GM21576 (cell line): ENCODE results near the gene CDK14.
A peak's percentile ranks its signal among the peaks of the same experiment; 100 is the strongest.

Experiments used
- ATAC-seq: cut with Tn5 transposase; IDR thresholded peaks from one replicate; pipeline ENCODE4 v1.9.1; 2021; ENCODE audit warnings: mild to moderate bottlenecking, moderate library complexity; ENCODE audit not compliant: unreplicated experiment

The CDK14 gene

DNA sequence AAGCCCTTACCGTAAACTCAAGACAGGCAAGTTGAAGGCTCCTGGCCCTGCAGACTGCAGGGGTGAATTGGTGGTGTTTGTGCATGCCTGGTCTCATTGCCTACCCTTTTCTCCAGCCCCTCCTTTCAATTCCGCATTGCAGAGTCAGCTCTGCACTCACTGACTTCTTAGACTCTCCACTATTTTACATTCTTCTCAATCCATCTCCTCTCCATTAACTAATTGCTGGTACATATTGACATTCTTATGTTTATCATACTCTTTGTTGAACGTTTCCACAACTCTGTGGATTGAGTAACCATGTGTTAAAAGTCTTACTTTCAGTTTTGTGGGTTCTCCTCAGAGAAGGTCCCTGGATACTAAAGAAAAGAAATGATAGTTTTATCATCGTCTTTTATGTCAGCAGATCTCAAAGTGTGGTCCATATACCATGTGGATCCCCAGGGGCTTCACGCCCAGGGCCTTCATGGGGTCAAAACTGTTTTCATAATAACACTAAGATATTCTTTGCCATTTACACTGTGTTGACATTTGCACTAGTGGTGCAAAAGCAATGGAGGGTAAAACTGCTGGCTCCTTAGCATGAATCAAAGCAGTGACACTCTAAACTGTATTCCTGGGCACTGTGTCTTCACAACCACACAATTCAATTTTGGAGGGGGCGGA, 532.7 kb downstream of the CDK14 start:
- ATAC-seq: no peak

DNA sequence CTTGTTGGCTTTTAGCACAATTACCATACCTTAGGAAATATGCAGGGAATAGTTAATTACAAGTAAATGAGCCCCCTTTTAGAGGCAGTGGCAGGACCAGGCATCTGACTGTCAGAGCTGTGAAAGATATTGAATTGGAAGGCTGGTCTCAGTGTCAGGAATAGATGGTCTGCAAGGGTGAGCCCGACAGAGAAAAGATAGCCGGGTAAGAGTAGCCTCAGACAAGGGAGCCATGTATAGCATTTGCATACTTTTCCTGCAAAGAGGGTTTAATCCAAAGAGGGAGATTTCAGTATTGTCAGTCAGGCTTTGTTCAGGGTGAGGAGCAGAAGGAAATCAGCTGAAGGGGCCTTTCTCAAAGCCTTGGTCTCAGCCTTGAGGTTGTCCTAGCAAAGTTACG, 539.2 kb downstream of the CDK14 start:
- no peak for ATAC-seq

DNA sequence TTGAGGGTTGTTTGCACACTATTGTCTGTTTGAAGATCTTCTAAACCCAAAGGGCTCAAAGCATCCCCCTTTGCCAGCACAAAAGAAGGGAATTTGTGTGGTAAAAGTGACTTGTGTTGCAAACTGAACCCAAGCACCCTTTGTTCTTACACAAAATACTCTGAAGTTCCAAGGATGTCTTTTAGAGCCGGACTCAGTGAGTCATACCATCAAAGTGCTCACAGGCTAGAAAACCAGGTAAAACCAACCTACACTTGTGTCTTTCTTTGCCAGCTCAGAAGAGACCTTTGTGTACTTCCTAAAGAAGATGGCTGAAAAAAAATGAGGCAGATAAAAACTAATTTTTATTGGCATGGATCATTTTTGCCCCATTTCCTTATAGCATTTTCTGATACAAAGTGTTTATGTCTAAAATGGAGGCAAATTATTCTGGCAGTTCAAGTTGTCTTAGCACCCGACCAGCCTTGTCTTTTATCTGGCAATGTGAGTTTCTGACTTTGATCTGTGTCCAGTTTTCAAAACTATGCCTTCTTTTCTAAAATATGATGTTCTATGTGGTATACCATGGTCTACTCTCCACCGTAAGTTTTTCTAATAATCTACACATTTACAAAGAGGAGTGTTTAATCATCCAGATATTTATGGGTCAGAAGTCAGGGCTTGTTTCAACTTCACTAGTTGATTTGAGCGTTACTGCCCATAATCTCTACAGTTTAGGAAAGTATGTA, 539.7 kb downstream of the CDK14 start:
- no peak for ATAC-seq

DNA sequence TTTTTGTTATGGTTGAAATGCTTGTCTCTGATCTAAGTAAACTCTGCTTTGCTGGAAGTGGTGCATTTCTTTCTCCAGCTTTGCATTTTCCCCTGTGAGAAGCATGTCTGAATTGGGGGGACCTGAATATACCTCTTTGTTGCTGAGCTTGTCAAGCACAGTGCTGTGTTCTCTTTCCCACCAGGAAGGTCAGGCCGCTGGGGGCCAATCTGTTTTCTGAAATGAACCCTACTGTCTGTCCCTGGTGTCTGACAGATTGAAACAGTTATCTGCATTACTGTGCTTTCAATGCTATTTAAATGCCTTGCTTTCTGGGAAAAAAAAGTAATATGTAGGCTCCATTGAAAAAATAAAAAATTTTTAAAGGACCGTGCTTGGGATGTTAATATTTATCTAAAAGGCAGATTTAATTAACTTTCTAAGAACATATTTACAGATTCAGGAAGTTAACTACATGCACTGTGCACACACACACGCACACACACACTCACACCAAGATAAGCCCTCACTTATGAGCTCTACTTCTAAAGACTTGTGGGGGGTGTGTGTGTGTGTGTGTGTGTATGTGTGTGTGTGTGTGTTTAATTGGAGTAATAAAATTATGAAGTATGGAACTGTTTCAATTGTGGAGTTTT, 541.1 kb downstream of the CDK14 start:
- no peak for ATAC-seq

DNA sequence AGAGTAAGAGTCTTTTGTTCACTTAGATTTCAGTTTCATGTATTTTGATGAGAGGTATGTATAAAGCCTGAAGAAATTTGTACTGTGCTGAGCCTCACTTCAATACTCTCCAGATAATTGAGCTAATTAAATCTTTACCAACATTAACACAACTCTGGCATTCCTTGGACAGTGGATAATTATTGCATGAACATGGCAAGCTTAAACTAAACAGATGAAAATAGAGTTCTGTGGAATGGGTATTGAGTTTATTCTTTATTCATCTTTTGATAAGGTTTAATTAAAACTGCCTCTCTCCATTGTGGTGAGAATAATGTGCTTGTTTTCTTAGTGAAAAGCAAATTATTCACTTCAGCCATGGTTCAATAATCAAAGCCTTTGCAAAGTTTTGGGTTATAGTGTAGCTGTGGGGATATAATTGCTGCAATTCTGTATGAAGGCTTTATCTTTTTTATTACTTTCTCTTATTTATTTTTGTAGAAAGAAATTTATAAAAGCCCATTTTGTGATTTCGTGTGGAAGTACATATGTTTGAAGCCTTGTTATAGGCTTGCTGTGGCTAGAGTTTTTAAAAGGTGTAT, 541.8 kb downstream of the CDK14 start:
- no peak for ATAC-seq

DNA sequence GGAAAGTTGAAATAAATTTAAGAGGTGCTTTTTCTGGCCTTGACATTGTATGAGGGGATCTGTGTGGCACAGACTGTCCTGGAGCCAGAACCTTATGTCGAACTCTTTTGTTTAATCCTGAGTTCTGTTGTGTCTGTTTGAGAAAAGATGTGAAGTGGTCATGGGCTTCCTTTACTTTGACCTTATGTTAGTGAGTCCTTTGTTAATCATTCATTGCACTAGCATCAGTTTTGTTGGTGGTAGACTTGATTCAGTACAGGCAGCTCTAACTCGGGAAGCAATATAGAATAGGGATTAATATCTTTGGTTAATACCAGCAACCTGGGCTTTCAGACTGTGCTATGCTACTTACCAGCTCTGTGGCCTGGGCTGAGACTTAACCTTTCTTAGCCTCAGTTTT, 544.2 kb downstream of the CDK14 start:
- ATAC-seq: no peak

DNA sequence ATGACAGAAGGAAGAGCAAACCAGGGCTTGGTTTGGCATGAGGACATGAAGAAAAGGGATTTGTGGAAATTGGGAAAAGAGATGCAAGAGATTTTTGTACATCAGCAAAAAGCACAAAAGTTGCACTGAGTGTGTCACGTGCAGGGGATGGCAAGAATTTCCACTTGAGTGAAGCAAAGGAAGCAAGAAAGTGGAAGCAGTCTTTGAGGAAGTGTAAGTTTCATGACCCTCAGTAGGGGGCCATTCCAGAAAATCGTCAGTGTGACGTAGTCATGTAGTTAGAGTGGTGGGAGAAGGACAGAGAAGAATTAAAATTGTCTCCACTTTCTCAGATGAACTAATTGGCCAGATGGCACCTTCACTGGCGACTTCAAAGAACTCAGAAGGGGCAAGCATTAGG, 544.9 kb downstream of the CDK14 start:
- no peak for ATAC-seq

DNA sequence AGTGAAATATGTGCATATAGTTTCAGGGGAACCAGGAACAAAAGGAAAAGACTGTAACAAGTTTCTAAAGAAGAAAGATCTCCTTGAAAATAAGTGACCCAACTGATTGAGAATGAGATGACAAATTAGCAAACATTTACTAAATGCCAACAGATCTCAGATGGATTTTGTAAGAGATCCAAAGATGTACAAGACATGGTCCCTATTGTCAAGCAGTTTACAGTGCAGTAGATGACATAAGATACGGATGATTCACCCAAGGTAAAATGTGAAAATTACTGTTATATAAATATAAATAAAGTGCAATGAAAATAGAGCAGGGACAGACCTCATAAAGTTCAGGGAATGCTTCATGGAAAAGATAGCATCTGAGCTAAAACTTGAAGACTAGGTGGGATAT, 546.6 kb downstream of the CDK14 start:
- no peak for ATAC-seq

DNA sequence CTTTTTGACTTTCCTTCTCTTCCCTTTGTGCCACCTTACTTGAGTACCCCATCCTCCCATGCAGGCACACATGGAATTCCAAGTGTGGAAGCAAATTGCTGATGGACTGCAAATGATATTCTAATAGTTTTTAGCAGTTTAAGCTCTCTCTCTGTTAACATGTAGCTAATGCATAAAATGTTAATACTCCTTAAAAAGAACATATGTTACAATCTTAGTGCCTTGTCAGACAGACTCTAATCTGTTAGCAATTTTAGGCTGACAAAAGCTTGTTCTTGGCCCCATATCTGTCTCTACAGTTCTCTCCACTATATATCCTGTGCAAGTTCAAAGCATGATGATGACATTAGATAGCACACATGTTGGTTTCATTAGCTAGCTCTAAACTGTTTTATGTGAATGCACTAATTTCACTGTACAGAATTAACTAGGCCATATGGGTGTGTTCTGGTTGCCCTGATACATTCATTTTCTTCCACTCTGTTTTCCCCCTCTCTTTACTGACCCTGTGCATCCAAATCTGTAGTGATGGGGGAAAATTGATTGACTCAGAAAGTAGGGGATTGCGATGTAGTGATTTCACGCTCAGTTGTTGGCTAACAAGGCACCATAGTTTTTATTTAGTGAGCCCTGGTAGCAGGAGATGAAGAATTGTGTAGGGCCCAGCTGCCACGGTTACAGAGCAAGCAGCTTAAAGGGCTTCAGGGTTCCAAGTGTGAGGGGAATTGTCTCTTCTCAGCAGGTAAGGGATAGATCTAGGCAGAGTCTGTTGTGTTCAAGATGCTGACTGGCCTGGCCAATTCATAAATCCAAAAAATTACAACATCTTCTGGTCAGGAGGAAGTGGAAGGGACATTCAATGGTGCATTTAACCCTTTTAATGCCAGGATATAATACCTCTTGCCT, 553.5 kb downstream of the CDK14 start:
- ATAC-seq: no peak

DNA sequence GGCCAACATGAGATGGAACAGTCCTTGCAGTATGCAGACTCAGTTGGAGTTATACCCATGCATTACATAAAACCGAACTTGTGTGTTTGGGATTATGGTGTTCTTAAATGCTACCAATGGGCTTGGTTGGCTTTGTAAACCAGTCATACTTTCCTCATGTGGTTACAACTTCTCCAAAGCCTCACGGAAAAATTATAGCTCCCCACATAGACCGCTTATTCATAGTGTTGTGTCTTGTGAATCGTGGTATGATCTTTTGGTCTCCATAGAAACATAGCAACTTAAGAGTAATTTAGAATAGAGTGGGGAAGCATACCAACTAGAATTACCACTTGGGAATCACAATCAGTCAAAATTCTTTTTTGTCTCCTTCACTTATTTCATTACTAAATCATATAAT, 555.8 kb downstream of the CDK14 start:
- ATAC-seq: no peak

DNA sequence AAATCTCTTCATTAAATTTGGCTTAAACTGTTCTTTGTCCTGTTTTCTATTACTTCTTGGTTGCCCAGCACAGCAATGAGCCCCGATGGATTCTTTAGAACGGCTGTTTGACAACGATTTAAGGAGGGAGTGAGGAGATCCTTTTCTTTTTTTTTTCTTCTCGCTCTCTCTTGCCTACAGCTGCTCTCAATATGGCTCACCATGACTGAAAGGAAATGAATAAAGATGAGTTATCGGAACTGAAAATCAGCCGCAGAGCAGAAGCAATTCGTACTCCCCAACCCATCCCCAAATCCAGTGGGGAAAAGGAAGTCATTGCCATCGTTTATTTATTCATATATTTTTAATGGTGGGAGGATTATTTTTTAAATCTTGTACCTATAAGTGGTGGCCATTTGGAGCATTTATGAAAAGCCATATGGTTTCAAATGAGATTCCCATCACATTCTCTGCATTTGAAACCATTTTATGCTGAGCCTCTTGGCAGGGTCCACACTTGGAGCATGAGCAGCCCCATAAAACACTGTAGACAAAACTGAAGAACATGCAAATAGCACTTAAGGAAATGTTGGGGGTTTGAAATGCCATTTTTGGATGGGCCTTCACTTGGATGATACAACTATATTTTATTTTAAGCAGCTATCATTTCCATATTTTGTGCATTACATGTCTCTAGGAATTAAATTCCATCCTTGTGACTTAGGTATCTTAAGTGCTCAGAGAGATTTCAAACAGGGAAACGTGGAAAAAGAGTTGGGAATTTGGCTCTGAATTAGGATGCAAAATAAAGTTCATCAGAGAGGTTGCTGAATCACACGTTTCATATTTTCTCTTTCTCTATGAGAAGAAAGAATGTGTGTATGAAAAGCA, 560.4 kb downstream of the CDK14 start:
- ATAC-seq: no peak

DNA sequence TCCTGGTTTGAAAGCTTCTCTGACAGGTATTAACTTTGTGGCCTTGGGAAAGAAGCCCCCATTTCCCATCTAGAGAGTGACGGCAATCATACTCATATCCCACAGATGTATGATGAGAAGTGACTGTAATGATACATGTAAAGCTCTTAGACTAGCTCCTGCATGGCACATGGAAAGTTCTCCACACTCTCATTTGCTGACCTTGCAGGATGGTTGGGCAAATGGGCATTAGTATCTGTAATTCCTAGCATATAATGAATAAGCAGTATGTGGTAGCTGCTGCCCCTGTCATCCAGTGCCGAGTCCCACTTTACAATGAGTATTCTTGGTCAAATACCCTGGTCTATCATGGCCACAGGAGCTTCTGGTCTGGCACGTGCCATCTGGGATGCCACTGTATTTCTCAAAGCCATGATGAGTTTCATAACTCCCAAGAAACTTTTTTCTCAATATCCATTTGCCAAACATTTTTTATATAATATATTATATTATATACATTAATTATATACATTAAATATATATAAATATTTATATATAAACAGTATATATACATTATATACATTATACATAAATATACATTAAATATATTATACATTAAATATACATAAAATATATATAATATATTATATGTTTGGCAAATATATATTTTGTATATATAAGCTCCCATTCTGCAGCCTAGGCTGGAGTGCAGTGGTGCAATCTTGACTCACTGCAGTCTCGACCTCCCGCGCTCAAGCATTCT, 561.6 kb downstream of the CDK14 start:
- ATAC-seq: no peak

DNA sequence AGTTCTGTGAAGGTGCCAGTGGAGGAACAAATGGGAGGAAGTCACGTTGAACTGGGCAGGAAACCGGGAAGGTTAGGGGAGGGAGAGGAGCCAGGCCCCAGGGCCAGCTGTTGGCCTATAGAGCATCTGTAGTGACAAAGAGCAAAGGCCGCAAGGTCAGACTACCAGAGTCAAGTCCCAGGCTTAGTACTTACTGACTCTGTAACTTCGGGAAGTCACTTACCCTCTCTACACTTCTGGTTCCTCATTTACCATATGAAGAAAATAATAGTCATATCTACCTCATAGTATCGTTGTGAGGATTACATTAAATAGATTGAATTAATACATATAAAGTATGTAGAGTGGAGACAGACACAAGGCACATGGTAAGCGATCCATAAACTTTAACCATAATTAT, 566.3 kb downstream of the CDK14 start:
- no peak for ATAC-seq

DNA sequence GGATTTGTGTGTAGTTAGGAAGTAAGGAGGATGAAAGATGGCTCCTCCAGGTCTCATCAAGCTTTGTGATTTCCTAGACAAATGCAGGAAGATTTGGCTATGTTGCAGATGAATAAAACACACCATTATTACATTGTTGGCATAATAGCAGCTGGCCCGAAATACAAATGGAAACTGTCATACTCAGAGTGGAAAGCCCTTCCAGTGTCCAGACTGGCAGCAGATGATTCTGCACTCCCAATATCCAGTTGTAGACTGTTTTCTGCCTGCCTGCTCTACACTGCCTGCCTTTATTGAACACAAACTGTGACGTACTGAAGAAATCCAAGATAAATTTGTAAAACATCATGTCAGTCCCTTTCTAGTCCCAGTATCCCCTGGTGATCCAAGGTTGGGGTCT, 568.4 kb downstream of the CDK14 start:
- no peak for ATAC-seq

DNA sequence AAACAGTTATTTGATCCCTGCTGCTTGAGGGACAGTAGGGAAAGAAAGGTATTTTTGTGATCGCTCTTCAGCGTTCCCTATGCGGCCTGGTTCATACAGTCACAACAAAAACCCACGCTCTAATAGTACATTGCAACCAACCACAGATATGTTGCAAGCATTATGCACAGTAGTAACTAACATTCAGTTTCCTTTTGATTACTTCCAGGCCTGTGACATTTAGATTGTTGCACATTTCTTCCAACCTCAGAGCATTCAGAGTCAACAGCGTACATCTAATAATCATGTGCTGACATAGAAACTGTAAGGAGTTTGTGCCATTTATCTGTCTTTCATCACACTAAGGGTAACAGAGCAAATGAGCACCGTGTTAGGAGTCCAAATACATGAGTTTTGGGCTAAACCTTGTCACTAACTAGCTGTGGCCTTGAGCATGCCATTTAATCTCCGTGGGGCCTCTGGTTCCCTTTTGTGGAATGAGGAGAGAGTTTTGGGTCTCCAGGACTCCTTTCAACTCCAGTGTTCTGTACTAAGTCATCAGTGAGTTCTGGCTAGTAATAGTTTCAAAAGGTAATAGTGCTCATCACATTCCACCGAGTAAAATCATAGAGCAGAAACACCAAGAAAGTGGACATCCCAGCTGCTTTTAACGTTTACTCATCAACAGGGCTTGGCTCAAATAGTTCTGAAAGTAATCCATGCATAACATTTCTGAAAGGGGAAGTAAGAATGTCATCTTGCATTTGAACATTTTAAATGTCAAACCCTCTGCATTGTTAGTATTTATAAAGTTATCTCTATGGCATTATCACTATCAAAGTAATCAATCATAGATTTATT, 569.1 kb downstream of the CDK14 start:
- peak; percentile 91 for ATAC-seq

DNA sequence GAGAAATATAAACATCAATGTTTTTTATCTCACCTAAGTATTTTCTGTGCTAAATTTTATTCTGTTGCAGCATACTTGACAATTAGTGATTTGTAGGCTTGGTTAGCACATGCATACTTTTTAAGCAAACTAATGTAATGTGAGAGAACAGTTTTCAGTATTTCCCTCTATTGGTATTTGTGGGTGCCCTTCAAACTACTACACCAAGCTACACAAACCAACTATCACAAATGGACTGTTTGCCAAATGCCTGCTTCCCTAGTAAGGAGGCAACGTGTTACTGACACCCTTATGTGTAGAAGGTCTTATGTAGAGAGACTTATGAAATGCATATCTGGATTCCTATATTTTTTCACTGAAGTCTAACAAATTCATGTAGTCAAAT, 569.7 kb downstream of the CDK14 start:
- ATAC-seq: peak; percentile 45

DNA sequence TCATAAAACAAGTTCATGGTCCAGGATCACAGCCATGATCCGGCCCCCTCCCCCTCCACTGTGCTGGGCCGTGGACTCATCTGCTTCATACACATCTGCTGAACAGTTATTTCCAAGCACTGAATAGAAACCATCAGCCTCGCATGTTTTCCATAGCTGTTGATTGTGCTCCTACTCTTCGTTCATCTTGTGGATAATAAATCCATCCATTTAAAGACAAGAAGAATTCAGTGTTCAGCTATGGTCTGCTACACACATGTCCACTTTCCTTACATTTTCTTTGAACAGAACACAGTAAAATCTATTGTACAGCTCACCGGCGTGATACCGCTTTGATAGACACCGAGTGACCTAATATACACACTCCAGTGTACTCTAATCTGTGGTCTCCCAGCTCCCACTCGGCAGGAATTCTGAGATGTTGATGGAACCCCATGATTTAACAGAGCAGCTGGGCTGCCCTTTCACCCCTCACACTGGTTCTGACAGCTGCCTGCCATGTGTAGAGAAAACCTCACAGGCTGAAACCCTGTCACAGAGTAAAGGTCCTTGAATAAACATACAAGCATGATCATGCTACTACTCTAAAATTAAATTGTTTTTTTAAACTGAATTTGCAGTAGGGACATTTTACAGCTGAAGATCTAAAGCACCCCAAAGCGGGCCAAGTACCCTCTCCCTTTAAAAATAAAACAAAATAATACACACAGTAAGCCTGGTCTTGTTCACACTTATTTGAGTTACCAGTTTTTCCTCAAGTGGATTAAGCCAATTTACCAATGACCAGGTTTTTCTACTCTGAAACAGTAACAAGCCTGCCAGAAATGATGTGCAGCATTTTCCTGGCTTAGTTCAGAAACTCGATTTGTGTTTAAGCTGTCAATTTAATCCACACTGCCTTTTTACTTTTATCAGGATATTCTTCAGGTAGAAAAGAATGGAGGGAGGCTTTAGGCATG, 573.0 kb downstream of the CDK14 start:
- no peak for ATAC-seq
